Thoracic aorta (tissue), 2 donors: Measurements from ENCODE around the gene FOSB. TPM values are rescaled to one million over a fixed set of nuclear protein-coding genes. Genes with fewer than 3 reads are reported as not detected.

ENCODE experiments used
- ATAC-seq: fragments of 150-250 bp; one replicate; pipeline ENCODE4 v1.8.0; 2017; ENCODE audit warnings: low read depth; ENCODE audit not compliant: insufficient number of reproducible peaks, low FRiP score
- DNase-seq: peaks from one replicate; pipeline ENCODE4 v3.0.0-alpha.2; 2020; ENCODE audit warnings: low spot score
- H3K27ac ChIP-seq, 2 donors: fragments of 200-600 bp; sonication (generic); 1 replicate in 1 of 2; 2 replicates in 1 of 2; pipeline ENCODE4 v1.5.1; 2016; ENCODE audit warnings: mild to moderate bottlenecking in 2 of 2, moderate library complexity in 2 of 2
- H3K27me3 ChIP-seq: fragments of 200-600 bp; sonication (generic); replicated peaks from 2 replicates; pipeline ENCODE4 v1.6.0; 2016; ENCODE audit warnings: mild to moderate bottlenecking; ENCODE audit not compliant: insufficient read depth
- H3K36me3 ChIP-seq: fragments of 200-600 bp; sonication (generic); one replicate; pipeline ENCODE4 v1.5.1; 2016
- H3K4me1 ChIP-seq, 2 donors: fragments of 200-600 bp; sonication (generic); 1 replicate in 1 of 2; 2 replicates in 1 of 2; pipeline versions ENCODE4 v1.5.1 to v1.6.0; 2016; ENCODE audit warnings: low read depth in 2 of 2, mild to moderate bottlenecking in 1 of 2; ENCODE audit not compliant: control insufficient read depth in 1 of 2
- H3K4me3 ChIP-seq: fragments of 200-600 bp; sonication (generic); 2 replicates; pipeline ENCODE4 v1.5.1; 2016; ENCODE audit warnings: mild to moderate bottlenecking
- H3K9me3 ChIP-seq: fragments of 200-600 bp; sonication (generic); 2 replicates; pipeline ENCODE4 v1.5.1; 2016
- CTCF ChIP-seq: fragments of 200-600 bp; sonication (generic); IDR thresholded peaks from one replicate; pipeline ENCODE4 v1.5.1; 2019; ENCODE audit warnings: antibody characterized with exemption
- total RNA-seq, 2 donors: library from RNA; depleted of rRNA; stranded (reverse); fragments of >200 nt; gene quantifications; one replicate each; pipeline versions ENCODE4 v1.1.0 to v1.2.3, GENCODE V29; 2016

The FOSB gene
- total RNA-seq, 2 donors from 2014 or later, result 126 to 587 TPM

- Histone ChIP-seq H3K27me3 (no peaks in the 10 kb centered on the region), H3K9me3 (no peaks in the 10 kb centered on the region), H3K4me3 (no peak overlapping the region), H3K4me1 (peaks cover 13 to 24% of the 10 kb centered on the region in 2 donors), H3K27ac (no peak overlapping the region), H3K36me3 (no peaks in the 10 kb centered on the region)
- no peak for TF ChIP-seq CTCF
- ATAC-seq, result no peak
- no peak for DNase-seq
Observed at GRCh38 chr19:45502111-45502510, 34.3 kb downstream of the FOSB start.

- no peaks in the 10 kb centered on the region for H3K36me3 ChIP-seq
- peaks cover 3 to 12% of the 10 kb centered on the region in 2 donors for H3K4me1 ChIP-seq
- no peak for TF ChIP-seq CTCF
- DNase-seq (no peak), ATAC-seq (no peak)
- H3K27me3 ChIP-seq, result no peaks in the 10 kb centered on the region
- H3K4me3 ChIP-seq, result no peak overlapping the region
- H3K27ac ChIP-seq, result no peak overlapping the region
- H3K9me3 ChIP-seq, result no peaks in the 10 kb centered on the region
Observed at GRCh38 chr19:45503909-45504308, 36.1 kb downstream of the FOSB start.

- ATAC-seq, result no peak
- H3K27ac ChIP-seq, result peak overlapping the region in 1 of 2 donors; percentile 99
- no peak for TF ChIP-seq CTCF
Observed at GRCh38 chr19:45505151-45505995, 37.6 kb downstream of the FOSB start.

GRCh38 chr19:45505996-45506245 is 38.1 kb downstream of the FOSB start:
- H3K36me3 ChIP-seq, result no peaks in the 10 kb centered on the region
- no peaks in the 10 kb centered on the region for H3K9me3 ChIP-seq
- DNase-seq, result no peak
- H3K4me1 ChIP-seq, result peaks cover 0 to 23% of the 10 kb centered on the region in 2 donors
- no peak for ATAC-seq
- no peak for TF ChIP-seq CTCF
- peak overlapping the region; percentile 95 for H3K4me3 ChIP-seq
- peak overlapping the region; percentile 96 to 99 for H3K27ac ChIP-seq
- H3K27me3 ChIP-seq, result no peaks in the 10 kb centered on the region

More at GRCh38 chr19:45505151-45505995, 37.6 kb downstream of the FOSB start:
- H3K27me3 ChIP-seq, result no peaks in the 10 kb centered on the region
- peaks cover 0 to 17% of the 10 kb centered on the region in 2 donors for H3K4me1 ChIP-seq
- no peak for DNase-seq
- no peak overlapping the region for H3K4me3 ChIP-seq
- H3K9me3 ChIP-seq, result no peaks in the 10 kb centered on the region
- H3K36me3 ChIP-seq, result no peaks in the 10 kb centered on the region

GRCh38 chr19:45506246-45506988 is 38.6 kb downstream of the FOSB start:
- Histone ChIP-seq H3K27me3 (no peaks in the 10 kb centered on the region), H3K9me3 (no peaks in the 10 kb centered on the region), H3K27ac (peak overlapping the region; percentile 96 to 99), H3K4me3 (peak overlapping the region; percentile 95), H3K4me1 (peaks cover 0 to 27% of the 10 kb centered on the region in 2 donors), H3K36me3 (no peaks in the 10 kb centered on the region)
- DNase-seq, result peak; percentile 65
- peak; percentile 13 for TF ChIP-seq CTCF
- ATAC-seq, result peak; percentile 42
